Left ventricle myocardium inferior (tissue), 1 donor: ENCODE results near the gene ZYX. TPM values are rescaled to one million over a fixed set of nuclear protein-coding genes. Genes with fewer than 3 reads are reported as not detected.

Experiments
- DNase-seq: peaks from one replicate; pipeline ENCODE4 v3.0.0-alpha.2; 2020
- H3K27ac ChIP-seq: fragments of 200-600 bp; replicated peaks from 2 replicates; pipeline ENCODE4 v1.8.0; 2021
- H3K27me3 ChIP-seq: fragments of 200-600 bp; 2 replicates; pipeline ENCODE4 v1.8.0; 2021; ENCODE audit warnings: low read depth
- H3K36me3 ChIP-seq: fragments of 200-600 bp; 2 replicates; pipeline ENCODE4 v1.8.0; 2021
- H3K4me1 ChIP-seq: fragments of 200-600 bp; 2 replicates; pipeline ENCODE4 v1.8.0; 2021
- H3K4me3 ChIP-seq: fragments of 200-600 bp; 2 replicates; pipeline ENCODE4 v1.8.0; 2021; ENCODE audit warnings: mild to moderate bottlenecking, moderate library complexity
- H3K9me3 ChIP-seq: fragments of 200-600 bp; replicated peaks from 2 replicates; pipeline ENCODE4 v1.8.0; 2021
- CTCF ChIP-seq: fragments of 200-600 bp; IDR thresholded peaks from 2 replicates; pipeline ENCODE4 v1.8.0; 2021; ENCODE audit warnings: antibody characterized with exemption, mild to moderate bottlenecking, borderline replicate concordance
- intact Hi-C: fragments of 100-400 bp; cut with micrococcal nuclease; formaldehyde crosslinking; loops from one replicate; pipeline ENCODE4 v1.11.0; 2022
- total RNA-seq: library from RNA; stranded (reverse); fragmentation: NEBNext Ultra II Directional; extraction: Animal tissue kit (Norgen Biotek cat#: 25700); gene quantifications from one replicate; pipeline ENCODE4 v1.2.1, GENCODE V29; 2021
- donor health status: DM: no; HTN: yes; CAD: no; lungs with severe emphysema.

The ZYX gene
- total RNA-seq, 1 donor from 2014 or later, result 68.4 TPM

GRCh38 chr7:143358626-143359025, 22.5 kb upstream of the ZYX start:
- intact Hi-C loops, result no loop called here
- no peaks in the 10 kb centered on the region for H3K9me3 ChIP-seq
- peaks cover 81% of the 10 kb centered on the region for H3K27me3 ChIP-seq
- H3K36me3 ChIP-seq, result no peaks in the 10 kb centered on the region
- H3K4me3 ChIP-seq, result no peak overlapping the region
- DNase-seq, result no peak
- no peak for TF ChIP-seq CTCF
- H3K27ac ChIP-seq, result no peak overlapping the region
- peaks cover 19% of the 10 kb centered on the region for H3K4me1 ChIP-seq

GRCh38 chr7:143359771-143360353, 21.3 kb upstream of the ZYX start:
- H3K9me3 ChIP-seq, result no peaks in the 10 kb centered on the region
- H3K36me3 ChIP-seq, result no peaks in the 10 kb centered on the region
- DNase-seq, result no peak
- H3K27me3 ChIP-seq, result peaks cover 85% of the 10 kb centered on the region
- H3K4me3 ChIP-seq, result no peak overlapping the region
- no peak for TF ChIP-seq CTCF
- intact Hi-C loops, result loop anchor here (10.0 kb wide), 1 partner anchor 55 kb away; no protein-coding TSS in a partner anchor
- no peak overlapping the region for H3K27ac ChIP-seq
- H3K4me1 ChIP-seq, result peaks cover 19% of the 10 kb centered on the region

- peaks cover 86% of the 10 kb centered on the region for H3K27me3 ChIP-seq
- no peaks in the 10 kb centered on the region for H3K9me3 ChIP-seq
- DNase-seq, result no peak
- peak overlapping the region; percentile 68 for H3K4me3 ChIP-seq
- H3K36me3 ChIP-seq, result no peaks in the 10 kb centered on the region
- no peak for TF ChIP-seq CTCF
- intact Hi-C loops, result loop anchor here (10.0 kb wide), 1 partner anchor 54 kb away; no protein-coding TSS in a partner anchor
- peaks cover 19% of the 10 kb centered on the region for H3K4me1 ChIP-seq
- H3K27ac ChIP-seq, result no peak overlapping the region
Measured at GRCh38 chr7:143360788-143361551, 20.2 kb upstream of the ZYX start.

GRCh38 chr7:143361552-143362130, 19.5 kb upstream of the ZYX start:
- Histone ChIP-seq H3K27ac (no peak overlapping the region), H3K27me3 (peaks cover 83% of the 10 kb centered on the region), H3K4me3 (peak overlapping the region; percentile 68), H3K4me1 (peaks cover 19% of the 10 kb centered on the region), H3K9me3 (no peaks in the 10 kb centered on the region), H3K36me3 (no peaks in the 10 kb centered on the region)
- intact Hi-C loops, result loop anchor here (10.0 kb wide), 1 partner anchor 53 kb away; no protein-coding TSS in a partner anchor
- DNase-seq, result no peak
- TF ChIP-seq CTCF, result no peak

GRCh38 chr7:143362131-143363015, 18.8 kb upstream of the ZYX start, which contains the start of gene FAM131B:
Gene FAM131B (minus strand): TSS chr7:143362713. CDS start chr7:143362603, 110 bp downstream.
- H3K9me3 ChIP-seq, result no peaks in the 10 kb centered on the region
- peak within 1 kb of the TSS; percentile 68 for H3K4me3 ChIP-seq
- no peak for DNase-seq
- no peaks in the 10 kb centered on the region for H3K36me3 ChIP-seq
- TF ChIP-seq CTCF, result no peak
- peaks cover 19% of the 10 kb centered on the region for H3K4me1 ChIP-seq
- peaks cover 84% of the 10 kb centered on the region for H3K27me3 ChIP-seq
- H3K27ac ChIP-seq, result no peak within 1 kb of the TSS
- intact Hi-C loops, result loop anchor here (10.0 kb wide), 1 partner anchor 52 kb away; no protein-coding TSS in a partner anchor
